Pulmonary artery endothelial cell (primary cell): ENCODE data around the gene MOB1B. TPM values are rescaled to one million over a fixed set of nuclear protein-coding genes. Genes with fewer than 3 reads are reported as not detected.
"Not testable (repeated sequence)": the region's sequence is repeated elsewhere in the genome, so short reads cannot be mapped to it uniquely, and the experiment has no call there.

ENCODE experiments used
- DNase-seq: peaks from one replicate; pipeline ENCODE4 v3.0.0-alpha.2; 2011; ENCODE audit warnings: low read depth, low spot score
- total RNA-seq: library from RNA; depleted of rRNA; stranded (reverse); fragments of >200 nt; gene quantifications from 2 replicates; pipeline ENCODE4 v1.2.3, GENCODE V29; 2014

MOB1B gene
- 11.6 and 12.9 TPM in 2 replicates for total RNA-seq

GRCh38 chr4:70901984-70902576 lies at the start of gene MOB1B:
TSS of gene MOB1B (plus strand) at chr4:70902369. CDS start at chr4:70902537, 168 bp downstream.
- peak; percentile 51 for DNase-seq

- no peak for DNase-seq
Measured at GRCh38 chr4:70855464-70855863, 46.7 kb upstream of the MOB1B start.

- no peak for DNase-seq
Measured at GRCh38 chr4:70858454-70858853, 43.7 kb upstream of the MOB1B start.

GRCh38 chr4:70859066-70859465 lies 43.1 kb upstream of the MOB1B start:
- no peak for DNase-seq

GRCh38 chr4:70863099-70863790 lies 38.9 kb upstream of the MOB1B start:
- no peak for DNase-seq

GRCh38 chr4:70868778-70869177 lies 33.4 kb upstream of the MOB1B start:
- DNase-seq: no peak

- no peak for DNase-seq
Measured at GRCh38 chr4:70873216-70873615, 29.0 kb upstream of the MOB1B start.

GRCh38 chr4:70874268-70875156 lies 27.7 kb upstream of the MOB1B start:
- DNase-seq: no peak

- no peak for DNase-seq
Measured at GRCh38 chr4:70877556-70877955, 24.6 kb upstream of the MOB1B start.

- no peak for DNase-seq
Measured at GRCh38 chr4:70880739-70881138, 21.4 kb upstream of the MOB1B start.

GRCh38 chr4:70885174-70885573 lies 17.0 kb upstream of the MOB1B start:
- DNase-seq: no peak

GRCh38 chr4:70892086-70892769 lies 9.9 kb upstream of the MOB1B start:
- DNase-seq: no peak

GRCh38 chr4:70893790-70894189 lies 8.4 kb upstream of the MOB1B start:
- DNase-seq: no peak

GRCh38 chr4:70895405-70895804 lies 6.8 kb upstream of the MOB1B start:
- no peak for DNase-seq

GRCh38 chr4:70895811-70896491 lies 6.2 kb upstream of the MOB1B start:
- DNase-seq: no peak

GRCh38 chr4:70898581-70898980 lies 3.6 kb upstream of the MOB1B start:
- not testable (repeated sequence) for DNase-seq

GRCh38 chr4:70901607-70901983 lies 574 bp upstream of the MOB1B start:
- DNase-seq: no peak

GRCh38 chr4:70902577-70903290 lies 565 bp downstream of the MOB1B start:
- no peak for DNase-seq

GRCh38 chr4:70903291-70903603 lies 1.1 kb downstream of the MOB1B start:
- no peak for DNase-seq

GRCh38 chr4:70908993-70909556 lies 6.9 kb downstream of the MOB1B start:
- no peak for DNase-seq
